ENCODE results near the gene GP1BA.

- TF ChIP-seq CTCF (IDR thresholded peaks at IDR 0.05): no peak
- no peak for TF ChIP-seq POLR2A (IDR thresholded peaks at IDR 0.05)
These were observed 8.7 kb downstream of the GP1BA start for GRCh38 chr17:4940555-4941318.
